ENCODE measurements around the gene MYO7B.
A peak's percentile ranks its signal among the peaks of the same experiment; 100 is the strongest.

Gene MYO7B

DNA sequence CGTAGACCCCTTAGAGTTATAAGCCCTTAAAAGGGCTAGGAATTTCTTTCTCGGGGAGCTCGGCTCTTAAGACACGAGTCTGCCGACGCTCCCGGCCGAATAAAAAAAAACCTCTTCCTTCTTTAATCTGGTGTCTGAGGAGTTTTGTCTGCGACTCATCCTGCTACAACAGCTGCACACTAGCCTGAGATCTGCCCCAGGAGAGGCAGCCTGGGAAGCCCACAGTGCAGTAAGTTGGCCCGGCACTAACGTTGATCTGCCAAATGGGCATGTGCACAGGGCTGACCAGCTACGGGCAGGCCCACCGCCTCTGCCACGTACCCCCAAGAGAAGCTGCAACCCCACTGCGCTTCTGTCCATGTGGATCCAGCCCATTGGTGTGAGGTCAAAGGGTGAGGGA is 148.3 kb downstream of the MYO7B start:
- peak; percentile 55 for DNase-seq

DNA sequence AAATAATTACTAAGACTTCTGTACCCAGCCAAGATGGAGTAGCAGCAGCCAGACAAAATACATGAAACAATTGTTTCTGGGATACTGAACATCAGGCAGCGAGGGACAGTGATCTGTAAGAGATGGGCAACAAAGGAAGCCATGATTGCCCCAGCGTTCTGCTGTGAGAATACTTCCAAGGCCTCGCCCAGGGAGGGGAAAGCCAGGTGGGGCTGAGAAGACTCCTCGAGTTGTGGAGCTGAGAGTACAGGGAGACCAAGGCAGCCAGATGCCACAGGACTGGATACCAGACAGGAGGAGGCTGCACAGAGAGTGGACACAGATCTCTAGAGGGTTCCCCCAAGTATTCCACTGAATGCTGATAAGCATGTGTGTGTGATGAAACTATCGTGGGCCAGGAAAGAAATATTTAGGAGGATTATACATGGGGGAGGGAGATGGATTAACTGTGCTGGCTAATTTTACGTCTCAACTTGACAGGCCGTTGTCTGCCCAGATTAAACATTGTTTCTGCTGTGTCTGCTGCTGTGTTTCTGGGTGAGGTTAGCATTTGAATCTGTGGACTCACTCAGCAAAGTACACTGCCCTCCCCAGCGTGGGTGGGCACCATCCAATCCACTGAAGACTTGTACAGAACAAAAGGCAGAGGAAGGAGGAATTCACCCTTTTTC is 150.1 kb downstream of the MYO7B start:
- no peak for DNase-seq
